ENCODE results near the gene C5AR2.
"Not testable (repeated sequence)": the region's sequence is repeated elsewhere in the genome, so short reads cannot be mapped to it uniquely, and the experiment has no call there.

Gene C5AR2

DNA sequence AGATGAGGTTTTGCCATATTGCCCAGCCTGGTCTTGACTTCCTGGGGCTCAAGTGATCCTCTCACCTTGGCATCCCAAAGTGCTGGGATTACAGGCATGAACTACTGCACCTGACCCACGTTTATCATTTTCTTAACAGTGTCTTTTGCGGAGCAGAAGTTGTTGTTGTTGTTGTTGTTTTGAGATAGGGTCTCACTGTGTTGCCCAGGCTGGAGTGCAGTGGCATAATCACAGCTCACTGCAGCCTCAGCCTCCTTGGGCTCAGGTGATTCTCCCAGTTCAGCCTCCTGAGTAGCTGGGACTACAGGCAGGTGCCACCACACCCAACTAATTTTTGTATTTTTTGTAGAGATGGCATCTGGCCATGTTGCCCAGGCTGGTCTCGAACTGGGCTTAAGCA, 55.6 kb downstream of the C5AR2 start:
- not testable (repeated sequence) for DNase-seq (ENCODE audit: low spot score)

- DNase-seq (ENCODE audit: low spot score): not testable (repeated sequence)
Measured at GRCh38 chr19:47388721-47389120, 56.7 kb downstream of the C5AR2 start.

DNA sequence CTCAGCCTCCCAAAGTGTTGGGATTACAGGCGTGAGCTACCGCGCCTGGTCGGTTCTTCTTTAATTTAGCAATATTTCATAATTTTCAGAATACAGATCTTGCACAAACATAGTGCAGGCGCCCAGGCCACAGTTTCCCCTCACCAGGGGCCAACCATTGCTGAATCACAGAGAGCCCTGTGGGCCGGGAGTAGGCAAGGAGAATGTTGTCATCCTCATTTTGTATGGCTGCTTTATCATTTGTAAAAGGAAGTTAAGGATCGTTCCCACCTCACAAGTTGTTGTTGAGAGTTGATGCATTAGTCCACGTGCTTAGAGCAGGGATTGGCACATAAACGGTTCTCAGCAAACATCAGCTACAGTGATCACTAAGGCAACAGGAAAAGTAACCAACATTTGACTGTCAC, 57.2 kb downstream of the C5AR2 start:
- DNase-seq (ENCODE audit: low spot score): no peak

GRCh38 chr19:47390533-47391488, 58.8 kb downstream of the C5AR2 start:
- no peak for DNase-seq (ENCODE audit: low spot score)

GRCh38 chr19:47391510-47392223, 59.7 kb downstream of the C5AR2 start:
- DNase-seq (ENCODE audit: low spot score): peak; percentile 78
